GM18870 (cell line): Measurements from ENCODE around the gene NAV2.
"Not testable (repeated sequence)": the region's sequence is repeated elsewhere in the genome, so short reads cannot be mapped to it uniquely, and the experiment has no call there.

Source experiments
- ATAC-seq: cut with Tn5 transposase; IDR thresholded peaks from one replicate; pipeline ENCODE4 v1.9.1; 2021; ENCODE audit warnings: moderate library complexity; ENCODE audit not compliant: unreplicated experiment

The NAV2 gene

GRCh38 chr11:20064961-20065405 is 352.3 kb downstream of the NAV2 start:
- ATAC-seq: no peak

GRCh38 chr11:20065406-20065805 is 352.8 kb downstream of the NAV2 start:
- no peak for ATAC-seq

DNA sequence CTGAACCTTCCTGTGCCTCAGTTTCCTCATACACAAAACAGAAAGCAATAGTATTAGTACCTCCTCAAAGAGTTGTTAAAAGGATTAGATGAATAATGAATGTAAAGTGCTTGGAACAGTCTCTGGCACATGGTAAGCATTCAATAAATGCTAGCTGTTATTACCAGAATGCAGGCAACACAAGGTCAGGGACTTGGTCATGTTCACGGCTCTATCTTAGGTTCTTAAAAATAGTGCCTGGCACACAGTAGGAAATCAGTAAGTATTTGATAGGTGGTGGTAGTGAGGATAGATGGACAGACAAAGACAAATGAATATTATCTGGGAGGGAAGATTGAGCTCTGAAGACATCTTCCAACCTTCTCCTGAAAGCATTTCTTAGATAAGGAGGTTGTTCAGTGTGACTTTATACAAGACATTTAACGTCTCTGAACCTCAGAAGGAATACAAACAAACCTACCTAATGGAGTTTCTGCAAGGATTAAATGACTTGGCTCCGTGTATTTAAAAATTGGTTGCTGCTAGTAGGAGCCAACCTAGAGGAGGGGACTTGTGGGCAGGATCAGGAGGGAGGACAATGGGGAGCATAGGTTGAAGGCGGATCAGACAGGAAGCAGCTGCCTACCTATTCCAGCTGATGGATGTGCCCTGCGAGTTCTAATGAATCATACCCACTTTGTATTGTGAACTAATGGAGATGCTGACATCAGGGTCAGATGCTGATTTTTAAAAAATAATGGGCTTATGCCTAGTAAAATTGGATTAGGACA is 353.6 kb downstream of the NAV2 start:
- no peak for ATAC-seq

- ATAC-seq: no peak
Measured at GRCh38 chr11:20066783-20067156, 354.1 kb downstream of the NAV2 start.

DNA sequence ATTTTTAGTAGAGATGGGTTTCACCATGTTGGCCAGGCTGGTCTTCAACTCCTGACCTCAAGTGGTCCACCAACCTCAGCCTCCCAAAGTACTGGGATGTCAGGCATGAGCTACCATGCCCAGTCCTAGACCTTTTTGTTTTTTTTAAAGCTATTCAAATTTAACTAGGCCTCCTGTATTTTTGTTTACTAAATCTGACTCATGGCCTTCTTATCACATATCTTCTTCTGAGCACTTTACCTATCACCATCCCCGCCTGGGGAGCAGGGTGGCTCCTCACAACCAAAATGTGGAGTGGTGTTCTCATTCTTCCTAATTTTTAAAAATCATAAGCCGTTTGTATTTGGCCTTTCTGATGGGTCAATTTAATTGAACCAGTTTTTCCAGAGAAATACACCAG is 355.0 kb downstream of the NAV2 start:
- no peak for ATAC-seq

GRCh38 chr11:20068691-20069090 is 356.1 kb downstream of the NAV2 start:
- no peak for ATAC-seq

DNA sequence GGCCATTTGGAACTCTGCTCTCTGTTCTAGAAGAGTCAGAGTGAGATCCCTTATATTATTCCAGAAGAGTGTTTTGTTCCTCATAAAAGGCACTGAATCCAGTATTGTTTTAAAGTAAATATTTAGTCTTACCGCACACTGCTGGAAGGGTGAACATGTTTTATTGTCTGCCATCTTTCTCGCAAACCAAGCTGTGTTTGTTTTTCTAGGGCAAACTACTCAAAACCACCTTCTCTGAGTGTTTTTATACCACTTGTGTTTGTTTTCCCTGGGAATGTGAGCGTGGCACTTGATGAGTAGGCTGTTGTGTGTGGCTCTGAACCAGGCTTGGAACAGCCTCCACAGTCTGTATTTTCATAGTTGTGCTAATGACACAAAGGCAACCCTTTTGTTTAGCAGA is 357.8 kb downstream of the NAV2 start:
- ATAC-seq: no peak

GRCh38 chr11:20075627-20076026 is 363.0 kb downstream of the NAV2 start:
- no peak for ATAC-seq

DNA sequence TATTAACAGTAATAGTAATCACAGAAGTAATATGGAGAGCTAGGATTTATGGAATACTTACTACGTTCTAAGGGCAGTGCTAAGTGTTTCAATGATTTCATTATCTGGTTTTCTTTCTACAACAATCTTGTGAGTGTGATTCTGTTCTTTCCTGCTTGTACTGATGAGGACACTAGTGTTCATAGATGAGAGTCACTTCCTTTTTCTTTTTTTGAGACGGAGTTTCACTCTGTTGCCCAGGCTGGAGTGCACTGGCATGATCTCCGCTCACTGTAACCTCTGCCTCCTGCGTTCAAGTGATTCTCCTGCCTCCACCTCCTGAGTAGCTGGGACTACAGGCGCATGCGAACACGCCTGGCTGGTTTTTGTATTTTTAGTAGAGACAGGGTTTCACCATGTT is 366.2 kb downstream of the NAV2 start:
- ATAC-seq: no peak

DNA sequence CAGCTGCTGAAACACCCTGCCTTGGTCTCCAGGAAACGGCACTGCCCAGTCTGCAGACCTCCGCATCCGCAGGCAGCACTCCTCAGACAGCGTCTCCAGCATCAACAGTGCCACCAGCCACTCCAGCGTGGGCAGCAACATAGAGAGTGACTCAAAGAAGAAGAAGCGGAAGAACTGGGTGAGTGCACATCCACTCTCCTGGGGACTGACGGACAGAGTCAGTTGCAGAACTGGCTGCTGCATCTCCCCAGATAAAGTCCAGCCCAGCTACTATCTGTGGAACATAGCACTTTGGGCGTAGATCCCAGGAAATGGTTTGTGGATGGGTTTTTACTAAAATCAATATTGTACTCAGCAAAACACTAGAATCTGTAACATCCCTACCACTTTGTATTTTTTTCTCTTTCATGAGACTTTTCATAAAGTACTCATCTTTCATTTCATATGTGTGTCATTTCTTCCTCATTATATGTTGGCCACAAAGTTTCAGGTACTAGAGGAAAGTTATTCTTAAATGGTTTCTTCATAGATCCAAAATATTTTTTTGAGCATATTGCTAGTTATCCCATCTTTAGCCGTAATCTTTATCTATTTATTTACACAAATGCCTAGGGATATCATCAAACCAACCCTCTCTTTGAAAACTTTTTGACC is 367.5 kb downstream of the NAV2 start:
- no peak for ATAC-seq

GRCh38 chr11:20081336-20081735 is 368.7 kb downstream of the NAV2 start:
- no peak for ATAC-seq

DNA sequence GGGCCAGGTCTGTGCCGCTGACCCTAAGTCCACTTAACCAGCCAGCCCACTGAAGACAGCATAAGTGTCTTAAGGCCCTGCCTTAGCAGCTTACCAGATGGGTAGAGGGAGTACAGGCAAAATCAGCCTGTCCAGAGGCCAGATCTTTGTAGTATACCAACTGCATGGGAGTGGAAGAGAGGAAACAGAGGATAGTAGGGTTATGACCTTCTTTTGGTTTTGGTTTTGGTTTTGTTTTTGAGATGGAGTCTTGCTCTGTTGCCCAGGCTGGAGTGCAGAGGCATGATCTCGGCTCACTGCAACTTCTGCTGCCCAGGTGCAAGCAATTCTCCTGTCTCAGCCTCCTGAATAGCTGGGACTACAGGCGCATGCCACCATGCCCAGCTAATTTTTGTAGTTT is 371.2 kb downstream of the NAV2 start:
- ATAC-seq: not testable (repeated sequence)

DNA sequence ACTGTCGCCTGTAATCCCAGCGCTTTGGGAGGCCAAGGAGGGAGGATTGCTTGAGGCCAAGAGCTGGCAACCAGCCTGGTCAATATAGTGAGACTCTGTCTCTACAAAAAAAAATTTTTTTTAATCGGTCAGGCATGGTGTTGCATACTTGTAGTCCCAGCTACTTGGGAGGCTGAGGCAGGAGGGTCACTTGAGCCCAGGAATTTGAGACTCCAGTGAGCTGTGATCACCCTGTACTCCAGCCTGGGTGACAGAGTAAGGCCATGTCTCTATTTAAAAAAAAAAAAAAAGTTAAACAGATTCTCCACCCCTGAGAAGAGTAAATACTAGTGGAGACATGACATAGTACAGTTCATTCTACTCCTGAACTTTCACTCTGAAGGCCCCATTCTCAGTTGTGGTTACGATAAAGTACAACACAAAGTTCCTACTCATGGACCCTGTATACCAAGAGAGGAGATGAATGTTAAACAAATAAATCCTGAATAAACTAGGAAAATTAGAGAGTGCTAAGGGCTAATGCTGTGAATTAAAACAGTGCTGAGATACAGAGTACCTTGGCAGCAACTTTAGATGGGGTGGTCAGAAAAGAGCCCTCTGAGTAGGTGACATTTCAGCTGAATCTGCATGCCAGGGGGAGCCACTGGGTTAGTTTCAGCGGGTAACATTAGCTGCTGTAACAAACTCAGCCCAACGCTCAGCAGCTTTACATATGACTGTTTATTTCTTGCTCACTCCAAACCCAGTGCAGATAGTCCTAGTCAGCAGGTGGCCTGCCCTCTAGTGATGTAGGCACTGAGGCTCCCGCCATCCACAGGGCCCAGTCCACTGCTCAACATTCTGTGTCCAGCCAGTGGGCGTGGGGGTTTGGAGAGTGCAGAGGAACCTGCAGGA is 372.5 kb downstream of the NAV2 start:
- no peak for ATAC-seq

GRCh38 chr11:20085918-20086317 is 373.3 kb downstream of the NAV2 start:
- no peak for ATAC-seq

GRCh38 chr11:20087118-20087521 is 374.5 kb downstream of the NAV2 start:
- ATAC-seq: no peak

DNA sequence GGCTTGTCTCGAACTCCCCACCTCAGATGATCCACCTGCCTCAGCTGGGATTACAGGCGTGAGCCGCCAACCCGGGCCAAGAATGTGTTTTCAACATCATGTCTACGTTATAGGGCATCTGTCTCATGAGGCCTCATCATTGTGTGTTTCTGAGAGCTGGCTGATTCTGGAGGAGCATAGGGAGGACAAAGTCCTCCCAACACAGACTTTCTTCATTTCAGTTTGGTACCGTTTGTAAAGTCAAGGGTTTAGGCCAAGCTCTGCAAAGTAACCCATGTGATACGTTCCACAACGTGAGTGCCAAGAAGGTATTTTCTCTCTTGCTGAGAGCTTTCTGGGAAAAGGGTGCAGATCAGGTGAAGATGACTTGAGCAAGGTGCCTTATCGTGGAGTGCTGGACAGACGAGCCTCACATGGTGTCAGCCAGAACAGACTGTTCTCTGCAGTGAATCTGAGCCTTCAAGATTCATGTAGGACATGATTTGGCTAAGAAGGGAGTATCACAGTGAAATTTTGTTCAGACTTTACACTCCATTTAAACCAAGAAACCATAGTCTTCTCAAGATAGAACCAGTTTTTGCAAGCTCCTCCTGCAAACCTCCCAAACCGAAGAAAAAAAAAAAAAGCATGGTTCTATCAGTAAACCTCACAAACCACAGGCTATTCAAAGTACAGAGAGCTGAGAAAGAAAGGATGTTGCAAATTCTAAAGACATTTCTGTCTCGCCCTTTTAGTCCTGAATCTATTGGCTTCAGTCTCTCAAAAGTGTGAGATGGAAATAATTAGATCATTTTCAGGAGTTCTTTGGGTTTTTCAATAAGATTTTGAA is 376.0 kb downstream of the NAV2 start:
- ATAC-seq: no peak

DNA sequence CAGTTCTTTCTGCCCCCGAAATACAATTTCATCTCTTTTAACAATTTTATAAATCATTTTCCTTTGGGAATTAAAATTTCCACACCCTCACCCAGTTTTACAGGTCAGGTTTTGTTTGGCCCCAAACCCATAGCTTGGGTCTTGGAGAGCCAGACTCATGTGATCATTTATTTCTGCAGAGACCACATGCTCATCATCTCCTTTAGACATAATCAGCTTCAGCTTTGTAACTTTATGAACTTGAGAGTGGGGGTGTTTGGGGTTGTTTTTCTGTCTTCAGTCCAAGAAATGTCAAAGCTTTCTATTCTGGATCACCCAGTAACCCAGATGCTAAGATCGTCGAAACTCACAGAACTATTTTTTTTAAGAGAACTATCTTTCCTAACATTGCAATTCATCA is 376.7 kb downstream of the NAV2 start:
- no peak for ATAC-seq

- no peak for ATAC-seq
Measured at GRCh38 chr11:20089796-20090653, 377.4 kb downstream of the NAV2 start.

GRCh38 chr11:20090654-20091374 is 378.2 kb downstream of the NAV2 start:
- ATAC-seq: no peak
